H9 (cell line): ENCODE results near the gene ACO1. TPM values are rescaled to one million over a fixed set of nuclear protein-coding genes. Genes with fewer than 3 reads are reported as not detected.

Experiments used
- DNase-seq: peaks from one replicate; pipeline ENCODE4 v3.0.0-alpha.2; 2017
- H2AFZ ChIP-seq: one replicate; pipeline ENCODE4 v1.6.1; 2013; ENCODE audit warnings: mild to moderate bottlenecking, low read length, control low read depth, moderate library complexity
- H2AK5ac ChIP-seq: 2 replicates; pipeline ENCODE4 v1.6.1; 2013; ENCODE audit warnings: low read length, control low read depth, mixed read lengths; ENCODE audit not compliant: insufficient read length
- H2BK120ac ChIP-seq: one replicate; pipeline ENCODE4 v1.6.1; 2013; ENCODE audit warnings: low read depth, mild to moderate bottlenecking, low read length, control low read depth, inconsistent platforms; ENCODE audit not compliant: poor library complexity, severe bottlenecking
- H2BK12ac ChIP-seq: 2 replicates; pipeline ENCODE4 v1.6.1; 2013; ENCODE audit warnings: low read length, control low read depth, mixed read lengths, low read depth; ENCODE audit not compliant: insufficient read length
- H2BK15ac ChIP-seq: 2 replicates; pipeline ENCODE4 v1.6.1; 2013; ENCODE audit warnings: low read depth, low read length, control low read depth
- H2BK20ac ChIP-seq: one replicate; pipeline ENCODE4 v1.6.1; 2013; ENCODE audit warnings: low read depth, mild to moderate bottlenecking, low read length, control low read depth, inconsistent platforms; ENCODE audit not compliant: poor library complexity, severe bottlenecking
- H2BK5ac ChIP-seq: 2 replicates; pipeline ENCODE4 v1.6.1; 2013; ENCODE audit warnings: low read length, control low read depth, mixed read lengths; ENCODE audit not compliant: insufficient read length
- H3K14ac ChIP-seq: 2 replicates; pipeline ENCODE4 v1.6.1; 2013; ENCODE audit warnings: low read length, control low read depth; ENCODE audit not compliant: insufficient read depth
- H3K18ac ChIP-seq: 2 replicates; pipeline ENCODE4 v1.6.1; 2013; ENCODE audit warnings: low read depth, mild to moderate bottlenecking, mixed read lengths, low read length, control low read depth; ENCODE audit not compliant: insufficient read length
- H3K23ac ChIP-seq: 2 replicates; pipeline ENCODE4 v1.6.1; 2013; ENCODE audit warnings: low read length, control low read depth, mixed read lengths, low read depth; ENCODE audit not compliant: insufficient read length
- H3K23me2 ChIP-seq: 2 replicates; pipeline ENCODE4 v1.6.1; 2013; ENCODE audit warnings: low read depth, mild to moderate bottlenecking, mixed read lengths, low read length, control low read depth; ENCODE audit not compliant: insufficient read length, poor library complexity, severe bottlenecking
- H3K27ac ChIP-seq: 2 replicates; pipeline ENCODE4 v1.5.1; 2013; ENCODE audit warnings: low read length, control low read depth, mixed read lengths, low read depth; ENCODE audit not compliant: insufficient read length
- H3K27me3 ChIP-seq: 2 replicates; pipeline ENCODE4 v1.6.1; 2013; ENCODE audit warnings: low read length, control low read depth, inconsistent platforms; ENCODE audit not compliant: insufficient read depth
- H3K4ac ChIP-seq: 2 replicates; pipeline ENCODE4 v1.6.1; 2013; ENCODE audit warnings: low read depth, mild to moderate bottlenecking, control low read depth, inconsistent platforms, low read length, moderate library complexity
- H3K4me1 ChIP-seq: 2 replicates; pipeline ENCODE4 v1.6.1; 2013; ENCODE audit warnings: low read length, control low read depth, inconsistent platforms; ENCODE audit not compliant: insufficient read depth
- H3K4me2 ChIP-seq: 2 replicates; pipeline ENCODE4 v1.6.1; 2013; ENCODE audit warnings: low read length, control low read depth, mixed read lengths; ENCODE audit not compliant: insufficient read length, insufficient read depth
- H3K56ac ChIP-seq: 2 replicates; pipeline ENCODE4 v1.6.1; 2013; ENCODE audit warnings: low read depth, mild to moderate bottlenecking, mixed read lengths, low read length, control low read depth; ENCODE audit not compliant: insufficient read length
- H3K79me1 ChIP-seq: 2 replicates; pipeline ENCODE4 v1.6.1; 2013; ENCODE audit warnings: low read depth, mild to moderate bottlenecking, moderate library complexity, low read length, control low read depth, inconsistent platforms; ENCODE audit not compliant: insufficient read depth, poor library complexity, severe bottlenecking
- H3K79me2 ChIP-seq: 2 replicates; pipeline ENCODE4 v1.6.1; 2013; ENCODE audit warnings: low read length, control low read depth, inconsistent platforms; ENCODE audit not compliant: insufficient read depth
- H3K9ac ChIP-seq: 2 replicates; pipeline ENCODE4 v1.6.1; 2013; ENCODE audit warnings: low read length, control low read depth, mixed read lengths; ENCODE audit not compliant: insufficient read length; ENCODE audit errors: extremely low read depth
- H3K9me3 ChIP-seq: one replicate; pipeline ENCODE4 v1.6.1; 2013; ENCODE audit warnings: low read depth, low read length, inconsistent platforms; ENCODE audit not compliant: control insufficient read depth
- H3T11ph ChIP-seq: one replicate; pipeline ENCODE4 v1.6.1; 2013; ENCODE audit warnings: mild to moderate bottlenecking, low read length, control low read depth, inconsistent platforms
- H4K20me1 ChIP-seq: one replicate; pipeline ENCODE4 v1.6.1; 2013; ENCODE audit not compliant: control insufficient read depth, insufficient read length, insufficient read depth
- H4K5ac ChIP-seq: 2 replicates; pipeline ENCODE4 v1.6.1; 2013; ENCODE audit warnings: low read depth, mild to moderate bottlenecking, mixed read lengths, low read length, control low read depth; ENCODE audit not compliant: insufficient read length
- H4K8ac ChIP-seq: replicated peaks from 2 replicates; pipeline ENCODE4 v1.6.1; 2013; ENCODE audit warnings: low read length, control low read depth, mixed read lengths, low read depth; ENCODE audit not compliant: insufficient read length
- H4K91ac ChIP-seq: 2 replicates; pipeline ENCODE4 v1.6.1; 2013; ENCODE audit warnings: low read depth, mild to moderate bottlenecking, moderate library complexity, mixed read lengths, low read length, control low read depth; ENCODE audit not compliant: insufficient read length
- H3K27ac Mint-ChIP-seq, 3 experiments: 2 replicates in 2 of 3; 3 replicates in 1 of 3; pipeline ENCODE4 v1.8.0; 2020 to 2021; ENCODE audit warnings: mixed read lengths in 3 of 3, mild to moderate bottlenecking in 1 of 3, moderate library complexity in 1 of 3
- H3K27me3 Mint-ChIP-seq: 2 replicates; pipeline ENCODE4 v1.8.0; 2021; ENCODE audit warnings: low read depth, mild to moderate bottlenecking, moderate library complexity, mixed read lengths
- H3K36me3 Mint-ChIP-seq, 3 experiments: 2 replicates in 2 of 3; 3 replicates in 1 of 3; pipeline ENCODE4 v1.8.0; 2020 to 2021; ENCODE audit warnings: low read depth in 3 of 3, mixed read lengths in 3 of 3; ENCODE audit not compliant: insufficient read depth in 1 of 3
- H3K4me1 Mint-ChIP-seq, 2 experiments: 2 replicates each; pipeline ENCODE4 v1.8.0; 2020; ENCODE audit warnings: mixed read lengths in 2 of 2
- H3K4me3 Mint-ChIP-seq, 2 experiments: 2 replicates in 1 of 2; 3 replicates in 1 of 2; pipeline ENCODE4 v1.8.0; 2020 to 2021; ENCODE audit warnings: mild to moderate bottlenecking in 2 of 2, mixed read lengths in 2 of 2, moderate library complexity in 1 of 2
- H3K9me3 Mint-ChIP-seq, 2 experiments: 2 replicates in 1 of 2; 3 replicates in 1 of 2; pipeline ENCODE4 v1.8.0; 2020; ENCODE audit warnings: mild to moderate bottlenecking in 2 of 2, mixed read lengths in 2 of 2, moderate library complexity in 1 of 2
- CTCF ChIP-seq: fragments of 200-600 bp; sonication (generic); conservative IDR thresholded peaks from 3 replicates; pipeline ENCODE4 v1.8.0; 2021; ENCODE audit warnings: antibody characterized with exemption, mild to moderate bottlenecking
- WGBS: extraction: QIAGEN DNeasy Blood & Tissue Kit; methylation state at CpG from one replicate; pipeline ENCODE4 v1.1.7; 2013; ENCODE audit warnings: missing lambda C conversion rate, low lambda C conversion rate, mixed read lengths; ENCODE audit not compliant: insufficient read length; ENCODE audit errors: extremely low coverage; 5-methylcytosine and 5-hydroxymethylcytosine counted together
- total RNA-seq: library from RNA; stranded (reverse); gene quantifications from 2 replicates; pipeline ENCODE4 v1.2.1, GENCODE V29; 2021

Gene ACO1
- total RNA-seq, 1 experiment from 2014 or later, result 44.5 TPM

GRCh38 chr9:32378496-32378895, 5.9 kb upstream of the ACO1 start:
- Histone ChIP-seq H3K79me2 (no peaks in the 10 kb centered on the region), H3K23me2 (no peaks in the 10 kb centered on the region), H2BK20ac (no peak overlapping the region), H2AK5ac (no peak overlapping the region), H4K5ac (no peak overlapping the region), H2BK12ac (no peak overlapping the region), H2AFZ (no peak overlapping the region), H3K23ac (no peak overlapping the region), H4K91ac (no peak overlapping the region), H3K18ac (no peak overlapping the region), H2BK5ac (no peak overlapping the region), H3K9ac (no peak overlapping the region), H3T11ph (no peak overlapping the region), H3K79me1 (no peaks in the 10 kb centered on the region), H3K56ac (no peak overlapping the region), H3K27ac (no peak overlapping the region), H3K4ac (no peak overlapping the region), H2BK120ac (no peak overlapping the region), H3K9me3 (no peaks in the 10 kb centered on the region), H3K4me2 (no peak overlapping the region), H4K20me1 (no peaks in the 10 kb centered on the region), H3K4me1 (0 out of 2 replicates have a peak, but pooled peaks cover 2% of the 10 kb centered on the region), H2BK15ac (no peak overlapping the region), H4K8ac (no peak overlapping the region), H3K14ac (no peak overlapping the region), H3K27me3 (peaks cover 3% of the 10 kb centered on the region; the same call in 1 of the 2 replicates)
- peaks cover 8 to 10% of the 10 kb centered on the region in 2 experiments for H3K4me1 Mint-ChIP-seq
- no peak overlapping the region; a peak in 1 of 5 replicates for H3K4me3 Mint-ChIP-seq
- H3K36me3 Mint-ChIP-seq, result no peaks in the 10 kb centered on the region
- peaks cover 23% of the 10 kb centered on the region for H3K27me3 Mint-ChIP-seq
- no CpG with 5 or more reads among the region's 3 CpGs for WGBS
- peak; percentile 87 for TF ChIP-seq CTCF
- H3K9me3 Mint-ChIP-seq, result no peaks in the 10 kb centered on the region; a peak in 1 of 5 replicates
- H3K27ac Mint-ChIP-seq, result no peak overlapping the region
- peak; percentile 52 for DNase-seq
